Right lobe of liver (tissue), 4 donors: Measurements from ENCODE around the gene STK35.

Experiments
- POLR2A ChIP-seq: fragments of 450-650 bp; IDR thresholded peaks from one replicate; pipeline ENCODE4 v1.6.1; 2017; ENCODE audit warnings: antibody characterized with exemption, mild to moderate bottlenecking
- TF ChIP-seq, protein P1 (sequence below), 4 donors: fragments of 200-600 bp in 3 of 4; fragments of 450-650 bp in 1 of 4; IDR thresholded peaks; one replicate each; pipeline versions ENCODE4 v1.5.1 to v1.8.0; 2016 to 2022; ENCODE audit warnings: antibody characterized with exemption in 4 of 4, mild to moderate bottlenecking in 2 of 4
- donor health status: DM: no; HTN: no; CAD: no.
- donor health status: DM: no; HTN: no; CAD: no.
- donor health status: DM: no; HTN: yes; CAD: no.

DNA sequence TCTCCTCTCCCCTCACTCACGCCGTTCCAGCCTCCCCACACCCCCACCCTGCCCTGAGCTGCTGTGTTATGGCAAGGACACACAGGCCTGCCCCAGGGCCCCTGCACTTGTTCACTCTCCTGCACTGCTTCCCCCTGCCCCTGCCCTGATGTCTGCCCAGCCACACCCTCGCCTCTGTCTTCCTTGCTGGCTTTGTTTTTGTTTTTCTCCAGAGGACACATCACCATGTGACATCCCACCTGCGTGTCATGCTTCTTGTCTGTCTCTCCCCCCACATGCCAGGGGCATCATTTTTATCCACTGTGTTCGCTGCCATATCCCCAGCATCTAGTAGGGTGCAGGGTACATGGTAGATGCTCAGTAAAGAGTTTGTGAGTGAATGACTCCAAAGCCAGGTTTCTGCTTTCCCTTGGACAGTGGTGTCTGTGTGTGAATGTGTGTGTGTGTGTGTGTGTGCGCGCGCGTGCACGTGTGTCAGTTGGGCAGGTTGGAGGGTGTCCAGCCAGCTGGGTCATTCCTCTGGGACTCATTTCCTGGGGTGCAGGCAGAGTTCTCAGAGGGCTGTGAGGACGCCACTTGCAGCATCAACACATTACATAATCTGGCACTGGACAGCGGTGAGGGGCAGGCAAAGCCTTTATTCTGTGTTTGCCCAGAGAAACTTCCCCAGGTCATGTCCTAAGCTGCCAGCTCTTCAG is 60.6 kb downstream of the STK35 start:
- no peak for TF ChIP-seq POLR2A
- TF ChIP-seq, protein P1, sequence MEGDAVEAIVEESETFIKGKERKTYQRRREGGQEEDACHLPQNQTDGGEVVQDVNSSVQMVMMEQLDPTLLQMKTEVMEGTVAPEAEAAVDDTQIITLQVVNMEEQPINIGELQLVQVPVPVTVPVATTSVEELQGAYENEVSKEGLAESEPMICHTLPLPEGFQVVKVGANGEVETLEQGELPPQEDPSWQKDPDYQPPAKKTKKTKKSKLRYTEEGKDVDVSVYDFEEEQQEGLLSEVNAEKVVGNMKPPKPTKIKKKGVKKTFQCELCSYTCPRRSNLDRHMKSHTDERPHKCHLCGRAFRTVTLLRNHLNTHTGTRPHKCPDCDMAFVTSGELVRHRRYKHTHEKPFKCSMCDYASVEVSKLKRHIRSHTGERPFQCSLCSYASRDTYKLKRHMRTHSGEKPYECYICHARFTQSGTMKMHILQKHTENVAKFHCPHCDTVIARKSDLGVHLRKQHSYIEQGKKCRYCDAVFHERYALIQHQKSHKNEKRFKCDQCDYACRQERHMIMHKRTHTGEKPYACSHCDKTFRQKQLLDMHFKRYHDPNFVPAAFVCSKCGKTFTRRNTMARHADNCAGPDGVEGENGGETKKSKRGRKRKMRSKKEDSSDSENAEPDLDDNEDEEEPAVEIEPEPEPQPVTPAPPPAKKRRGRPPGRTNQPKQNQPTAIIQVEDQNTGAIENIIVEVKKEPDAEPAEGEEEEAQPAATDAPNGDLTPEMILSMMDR (IDR thresholded peaks at IDR 0.05): no peak
